ENCODE measurements around the gene OXA1L. TPM values are rescaled to one million over a fixed set of nuclear protein-coding genes. Genes with fewer than 3 reads are reported as not detected.
"Not testable (repeated sequence)": the region's sequence is repeated elsewhere in the genome, so short reads cannot be mapped to it uniquely, and the experiment has no call there.

OXA1L gene
- total RNA-seq, 4 donors from 2014 or later, result 38.3 to 87.8 (median 55.9) TPM

GRCh38 chr14:22752422-22752821 lies 14.1 kb upstream of the OXA1L start:
- intact Hi-C loops (cut with DNase I; ENCODE audit: low total_unique reads), result no loop called here
- Histone ChIP-seq H3K4me3 (no peak overlapping the region), H3K27ac (no peak overlapping the region), H3K4me1 (no peaks in the 10 kb centered on the region), H3K36me3 (no peaks in the 10 kb centered on the region), H3K9me3 (no peaks in the 10 kb centered on the region), H3K27me3 (no peaks in the 10 kb centered on the region)
- no peak for TF ChIP-seq POLR2A (IDR thresholded peaks at IDR 0.05)
- TF ChIP-seq, protein P1, sequence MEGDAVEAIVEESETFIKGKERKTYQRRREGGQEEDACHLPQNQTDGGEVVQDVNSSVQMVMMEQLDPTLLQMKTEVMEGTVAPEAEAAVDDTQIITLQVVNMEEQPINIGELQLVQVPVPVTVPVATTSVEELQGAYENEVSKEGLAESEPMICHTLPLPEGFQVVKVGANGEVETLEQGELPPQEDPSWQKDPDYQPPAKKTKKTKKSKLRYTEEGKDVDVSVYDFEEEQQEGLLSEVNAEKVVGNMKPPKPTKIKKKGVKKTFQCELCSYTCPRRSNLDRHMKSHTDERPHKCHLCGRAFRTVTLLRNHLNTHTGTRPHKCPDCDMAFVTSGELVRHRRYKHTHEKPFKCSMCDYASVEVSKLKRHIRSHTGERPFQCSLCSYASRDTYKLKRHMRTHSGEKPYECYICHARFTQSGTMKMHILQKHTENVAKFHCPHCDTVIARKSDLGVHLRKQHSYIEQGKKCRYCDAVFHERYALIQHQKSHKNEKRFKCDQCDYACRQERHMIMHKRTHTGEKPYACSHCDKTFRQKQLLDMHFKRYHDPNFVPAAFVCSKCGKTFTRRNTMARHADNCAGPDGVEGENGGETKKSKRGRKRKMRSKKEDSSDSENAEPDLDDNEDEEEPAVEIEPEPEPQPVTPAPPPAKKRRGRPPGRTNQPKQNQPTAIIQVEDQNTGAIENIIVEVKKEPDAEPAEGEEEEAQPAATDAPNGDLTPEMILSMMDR (IDR thresholded peaks at IDR 0.05), result no peak
- DNase-seq, result no peak

- intact Hi-C loops (cut with DNase I; ENCODE audit: low total_unique reads), result no loop called here
- no peak overlapping the region for H3K27ac ChIP-seq
- TF ChIP-seq, protein P1 (IDR thresholded peaks at IDR 0.05), result no peak
- H3K4me3 ChIP-seq, result no peak overlapping the region
- no peak for DNase-seq
- no peaks in the 10 kb centered on the region for H3K36me3 ChIP-seq
- no peaks in the 10 kb centered on the region for H3K4me1 ChIP-seq
- no peaks in the 10 kb centered on the region for H3K9me3 ChIP-seq
- H3K27me3 ChIP-seq, result no peaks in the 10 kb centered on the region
Observed at GRCh38 chr14:22753586-22753985, 12.9 kb upstream of the OXA1L start.

DNA sequence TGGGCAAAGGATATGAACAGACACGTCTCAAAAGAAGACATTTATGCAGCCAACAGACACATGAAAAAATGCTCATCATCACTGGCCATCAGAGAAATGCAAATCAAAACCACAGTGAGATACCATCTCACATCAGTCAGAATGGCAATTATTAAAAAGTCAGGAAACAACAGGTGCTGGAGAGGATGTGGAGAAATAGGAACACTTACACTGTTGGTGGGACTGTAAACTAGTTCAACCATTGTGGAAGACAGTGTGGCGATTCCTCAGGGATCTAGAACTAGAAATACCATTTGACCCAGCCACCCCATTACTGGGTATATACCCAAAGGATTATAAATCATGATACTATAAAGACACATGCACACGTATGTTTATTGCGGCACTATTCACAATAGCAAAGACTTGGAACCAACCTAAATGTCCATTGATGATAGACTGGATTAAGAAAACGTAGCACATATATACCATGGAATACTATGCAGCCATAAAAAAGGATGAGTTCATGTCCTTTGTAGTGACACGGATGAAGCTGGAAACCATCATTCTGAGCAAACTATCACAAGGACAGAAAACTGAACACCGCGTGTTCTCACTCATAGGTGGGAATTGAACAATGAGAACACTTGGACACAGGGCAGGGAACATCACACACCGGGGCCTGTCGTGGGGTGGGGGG lies 8.4 kb upstream of the OXA1L start:
- H3K4me1 ChIP-seq; H3K9me3 ChIP-seq; H3K4me3 ChIP-seq; H3K27me3 ChIP-seq; H3K27ac ChIP-seq; DNase-seq; intact Hi-C loops (cut with DNase I; ENCODE audit: low total_unique reads); H3K36me3 ChIP-seq: not testable (repeated sequence)

DNA sequence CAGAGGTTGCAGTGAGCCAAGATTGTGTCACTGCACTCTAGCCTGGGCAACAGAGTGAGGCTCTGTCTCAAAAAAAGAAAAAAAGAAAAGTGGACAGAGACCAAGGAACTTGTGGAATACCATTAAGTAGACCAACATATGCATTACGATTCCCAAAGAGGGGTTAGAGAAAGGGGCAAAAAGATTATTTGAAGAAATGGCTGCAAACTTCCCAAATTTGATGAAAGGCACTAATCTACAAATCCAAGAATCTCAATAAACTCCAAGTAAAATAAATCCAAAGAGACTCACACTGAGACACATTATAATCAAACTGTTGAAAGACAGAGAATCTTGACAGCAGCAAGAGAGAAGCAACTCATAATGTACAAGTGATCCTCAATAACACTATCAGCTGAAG lies 4.8 kb upstream of the OXA1L start:
- TF ChIP-seq POLR2A (IDR thresholded peaks at IDR 0.05), result no peak
- TF ChIP-seq, protein P1 (IDR thresholded peaks at IDR 0.05), result no peak

DNA sequence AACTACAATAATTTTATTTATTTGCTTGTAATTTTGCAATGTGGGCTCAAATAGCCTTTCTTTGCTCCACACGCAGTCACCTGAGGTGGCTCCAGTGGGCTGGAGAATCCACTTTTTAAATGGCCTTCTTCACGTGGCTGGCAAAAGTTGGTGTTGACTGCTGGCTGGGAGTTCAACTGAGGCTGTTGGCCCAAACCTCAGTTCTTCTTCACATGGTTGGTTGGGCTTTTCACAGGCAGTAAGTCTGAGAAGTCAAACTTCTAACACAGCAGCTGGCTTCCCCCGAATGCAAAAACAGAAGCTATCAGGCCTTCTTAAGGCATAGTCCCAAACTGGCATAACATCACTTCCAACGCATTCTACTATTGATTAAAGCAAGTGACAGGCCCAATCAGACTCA lies 2.1 kb upstream of the OXA1L start:
- Histone ChIP-seq H3K9me3 (no peaks in the 10 kb centered on the region), H3K36me3 (no peaks in the 10 kb centered on the region), H3K27ac (no peak overlapping the region), H3K4me3 (no peak overlapping the region), H3K27me3 (no peaks in the 10 kb centered on the region), H3K4me1 (no peaks in the 10 kb centered on the region)
- TF ChIP-seq POLR2A (IDR thresholded peaks at IDR 0.05), result no peak
- TF ChIP-seq, protein P1 (IDR thresholded peaks at IDR 0.05), result no peak
- intact Hi-C loops (cut with DNase I; ENCODE audit: low total_unique reads), result no loop called here
- DNase-seq, result no peak

More for the DNA sequence above, 4.8 kb upstream of the OXA1L start:
- no peaks in the 10 kb centered on the region for H3K9me3 ChIP-seq
- no peaks in the 10 kb centered on the region for H3K36me3 ChIP-seq
- DNase-seq, result no peak
- no peak overlapping the region for H3K27ac ChIP-seq
- no peaks in the 10 kb centered on the region for H3K4me1 ChIP-seq
- intact Hi-C loops (cut with DNase I; ENCODE audit: low total_unique reads), result no loop called here
- no peaks in the 10 kb centered on the region for H3K27me3 ChIP-seq
- no peak overlapping the region for H3K4me3 ChIP-seq

DNA sequence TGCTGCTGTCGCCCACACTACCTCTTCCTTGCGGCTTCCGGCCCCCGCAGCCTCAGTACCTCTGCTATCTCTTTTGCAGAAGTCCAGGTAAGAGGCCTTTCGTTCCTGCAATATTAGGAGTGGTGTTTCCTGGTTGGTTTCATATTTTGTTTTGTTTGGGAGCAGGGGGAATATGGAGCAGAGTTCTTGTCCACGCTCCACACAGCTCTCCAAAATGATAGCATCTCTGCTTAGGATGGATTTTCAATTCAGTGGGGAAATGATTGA lies 768 bp downstream of the OXA1L start:
- Histone ChIP-seq H3K4me3 (peak overlapping the region; percentile 75 to 82), H3K36me3 (no peaks in the 10 kb centered on the region), H3K9me3 (no peaks in the 10 kb centered on the region), H3K27ac (peak overlapping the region; percentile 85 to 92), H3K4me1 (no peaks in the 10 kb centered on the region), H3K27me3 (no peaks in the 10 kb centered on the region)
- TF ChIP-seq, protein P1 (IDR thresholded peaks at IDR 0.05), result no peak
- TF ChIP-seq POLR2A (IDR thresholded peaks at IDR 0.05), result no peak
- intact Hi-C loops (cut with DNase I; ENCODE audit: low total_unique reads), result no loop called here
- no peak for DNase-seq
